ENCODE results near the gene ROM1. TPM values are rescaled to one million over a fixed set of nuclear protein-coding genes. Genes with fewer than 3 reads are reported as not detected.
A peak's percentile ranks its signal among the peaks of the same experiment; 100 is the strongest.

Gene ROM1
- total and polyA plus RNA-seq, 8 donors, result 0.29 to 13.0 (median 4.6) TPM; not detected in 1

DNA sequence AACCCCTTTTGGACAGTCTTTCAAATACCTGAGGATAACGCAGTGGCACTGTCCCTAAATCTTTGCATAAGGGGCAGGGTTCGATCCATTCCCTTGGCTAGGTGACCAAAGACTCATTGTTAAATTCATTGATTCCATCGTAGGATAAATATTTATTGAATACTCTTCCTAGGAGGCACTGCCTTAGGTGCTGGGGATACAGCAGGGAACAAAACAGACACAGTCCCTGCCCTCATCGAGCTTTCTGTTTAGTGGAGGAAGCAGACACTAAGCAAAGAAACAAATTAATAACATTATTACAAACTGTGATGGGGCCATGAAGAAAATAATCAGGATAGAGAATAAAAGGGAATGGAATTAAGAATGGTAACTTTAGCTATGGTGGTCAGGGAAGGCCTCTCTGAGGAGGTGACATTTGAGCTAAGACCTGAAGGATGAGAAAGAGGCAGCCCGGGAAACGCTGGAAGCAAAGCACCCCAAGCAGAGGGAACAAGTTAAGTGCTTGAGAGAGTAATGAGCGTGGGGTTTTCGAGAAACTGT is 8.0 kb downstream of the ROM1 start:
- H3K27ac ChIP-seq, result peak overlapping the region; percentile 71 to 94 (median 93)
- no peak for DNase-seq
- intact Hi-C loops (cut with DNase I; ENCODE audit: low total_unique reads), result no loop called here
- 20 to 23% (median 22%) methylated on average over 8 of the region's 8 CpGs for WGBS, 5 donors
- H3K4me1 ChIP-seq, result peaks cover 17 to 23% (median 20%) of the 10 kb centered on the region in 4 donors
- H3K36me3 ChIP-seq, result peaks cover 12 to 43% (median 31%) of the 10 kb centered on the region in 4 donors
- no peaks in the 10 kb centered on the region for H3K9me3 ChIP-seq
- peak overlapping the region; percentile 68 to 82 (median 76) for H3K4me3 ChIP-seq
- H3K27me3 ChIP-seq, result no peaks in the 10 kb centered on the region
- TF ChIP-seq POLR2A (IDR thresholded peaks at IDR 0.05) (no peak), POLR2AphosphoS5 (IDR thresholded peaks at IDR 0.05) (no peak), EP300 (IDR thresholded peaks at IDR 0.05) (no peak)
- TF ChIP-seq, protein P1, sequence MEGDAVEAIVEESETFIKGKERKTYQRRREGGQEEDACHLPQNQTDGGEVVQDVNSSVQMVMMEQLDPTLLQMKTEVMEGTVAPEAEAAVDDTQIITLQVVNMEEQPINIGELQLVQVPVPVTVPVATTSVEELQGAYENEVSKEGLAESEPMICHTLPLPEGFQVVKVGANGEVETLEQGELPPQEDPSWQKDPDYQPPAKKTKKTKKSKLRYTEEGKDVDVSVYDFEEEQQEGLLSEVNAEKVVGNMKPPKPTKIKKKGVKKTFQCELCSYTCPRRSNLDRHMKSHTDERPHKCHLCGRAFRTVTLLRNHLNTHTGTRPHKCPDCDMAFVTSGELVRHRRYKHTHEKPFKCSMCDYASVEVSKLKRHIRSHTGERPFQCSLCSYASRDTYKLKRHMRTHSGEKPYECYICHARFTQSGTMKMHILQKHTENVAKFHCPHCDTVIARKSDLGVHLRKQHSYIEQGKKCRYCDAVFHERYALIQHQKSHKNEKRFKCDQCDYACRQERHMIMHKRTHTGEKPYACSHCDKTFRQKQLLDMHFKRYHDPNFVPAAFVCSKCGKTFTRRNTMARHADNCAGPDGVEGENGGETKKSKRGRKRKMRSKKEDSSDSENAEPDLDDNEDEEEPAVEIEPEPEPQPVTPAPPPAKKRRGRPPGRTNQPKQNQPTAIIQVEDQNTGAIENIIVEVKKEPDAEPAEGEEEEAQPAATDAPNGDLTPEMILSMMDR (IDR thresholded peaks at IDR 0.05), result no peak

- intact Hi-C loops (cut with DNase I; ENCODE audit: low total_unique reads), result no loop called here
- Histone ChIP-seq H3K9me3 (no peaks in the 10 kb centered on the region), H3K27ac (peak within 1 kb of the TSS; percentile 71 to 94 (median 93)), H3K27me3 (no peaks in the 10 kb centered on the region), H3K4me1 (peaks cover 17 to 23% (median 20%) of the 10 kb centered on the region in 4 donors), H3K36me3 (peaks cover 20 to 43% (median 31%) of the 10 kb centered on the region in 4 donors), H3K4me3 (peak within 1 kb of the TSS; percentile 68 to 82 (median 76))
- WGBS, 5 donors, result 1 to 2% (median 1%) methylated on average over 32 to 77 of the region's 77 CpGs
- peak; percentile 99 for DNase-seq
- TF ChIP-seq EP300 (IDR thresholded peaks at IDR 0.05) (peak; percentile 79), POLR2AphosphoS5 (IDR thresholded peaks at IDR 0.05) (peak; percentile 86 to 98 (median 94)), POLR2A (IDR thresholded peaks at IDR 0.05) (no peak)
- TF ChIP-seq, protein P1 (IDR thresholded peaks at IDR 0.05), result peak in 1 of 7 experiments; percentile 46
These were observed 8.8 kb downstream of the ROM1 start, which contains the start of gene B3GAT3 for GRCh38 chr11:62621567-62622470. B3GAT3 (minus strand) TSS chr11:62621986; CDS start chr11:62621947, 39 bp downstream.

DNA sequence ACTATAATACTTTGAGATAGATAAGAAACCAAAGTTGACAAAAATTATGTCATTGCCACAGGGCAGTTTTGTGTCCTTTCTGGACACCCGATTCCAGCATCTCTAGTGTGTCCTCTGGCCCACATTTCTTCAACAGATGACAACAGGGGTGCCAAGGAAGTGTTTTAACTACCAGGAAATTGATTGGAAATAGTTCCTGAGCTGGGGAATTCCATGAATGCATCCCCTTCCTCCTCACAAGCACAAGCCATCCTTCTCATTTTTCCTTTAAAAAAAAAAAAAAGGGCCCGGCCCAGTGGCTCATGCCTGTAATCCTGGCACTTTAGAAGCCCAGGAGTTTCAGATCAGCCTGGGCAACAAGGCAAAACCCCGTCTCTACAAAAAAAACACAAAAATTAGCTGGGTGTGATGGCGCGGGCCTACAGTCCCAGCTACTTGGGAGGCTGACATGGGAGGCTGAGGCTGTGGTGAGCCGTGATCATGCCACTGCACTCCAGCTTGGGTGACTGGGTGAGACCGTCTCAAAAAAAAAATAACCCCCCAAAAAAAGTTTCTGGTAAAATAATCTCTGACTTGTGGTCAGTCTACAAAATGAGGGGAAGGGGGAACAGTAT is 9.5 kb downstream of the ROM1 start:
- 85 to 91% (median 88%) methylated on average over 7 of the region's 7 CpGs for WGBS, 5 donors
- Histone ChIP-seq H3K9me3 (no peaks in the 10 kb centered on the region), H3K36me3 (peaks cover 27 to 43% (median 31%) of the 10 kb centered on the region in 4 donors), H3K27me3 (no peaks in the 10 kb centered on the region), H3K4me1 (peaks cover 17 to 23% (median 20%) of the 10 kb centered on the region in 4 donors), H3K27ac (peak overlapping the region; percentile 71 to 94 (median 93)), H3K4me3 (peak overlapping the region; percentile 68 to 82 (median 76))
- TF ChIP-seq EP300 (IDR thresholded peaks at IDR 0.05), result no peak
- no peak for TF ChIP-seq POLR2A (IDR thresholded peaks at IDR 0.05)
- TF ChIP-seq POLR2AphosphoS5 (IDR thresholded peaks at IDR 0.05), result no peak
- TF ChIP-seq, protein P1 (IDR thresholded peaks at IDR 0.05), result no peak
- no peak for DNase-seq
- intact Hi-C loops (cut with DNase I; ENCODE audit: low total_unique reads), result no loop called here

DNA sequence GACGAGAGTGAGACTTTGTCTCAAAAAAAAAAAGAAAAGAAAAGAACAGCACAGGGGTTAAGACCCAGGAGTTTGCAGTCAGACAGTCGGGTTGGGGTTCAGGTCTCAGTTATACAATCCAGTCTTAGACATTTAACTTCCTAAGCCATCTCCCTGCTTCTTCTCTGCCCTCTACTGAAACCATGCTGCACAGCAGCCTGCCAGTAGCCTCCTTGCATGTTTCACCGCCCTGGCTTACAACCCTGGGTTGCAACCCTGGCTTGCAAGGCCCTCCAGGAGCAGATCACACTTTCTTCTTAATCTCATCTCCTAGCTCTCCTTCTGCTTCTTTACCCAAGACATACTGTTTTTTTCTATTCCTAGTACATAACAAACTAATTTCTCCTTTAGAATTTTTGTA is 14.7 kb downstream of the ROM1 start:
- H3K27ac ChIP-seq, result no peak overlapping the region
- intact Hi-C loops (cut with DNase I; ENCODE audit: low total_unique reads), result no loop called here
- H3K36me3 ChIP-seq, result peaks cover 76 to 84% (median 81%) of the 10 kb centered on the region in 4 donors
- H3K9me3 ChIP-seq, result no peaks in the 10 kb centered on the region
- no peak overlapping the region for H3K4me3 ChIP-seq
- DNase-seq, result no peak
- H3K27me3 ChIP-seq, result no peaks in the 10 kb centered on the region
- WGBS, 5 donors, result 77 to 94% (median 83%) methylated on average over 3 of the region's 3 CpGs
- TF ChIP-seq POLR2A (IDR thresholded peaks at IDR 0.05) (no peak), EP300 (IDR thresholded peaks at IDR 0.05) (no peak), POLR2AphosphoS5 (IDR thresholded peaks at IDR 0.05) (no peak)
- TF ChIP-seq, protein P1 (IDR thresholded peaks at IDR 0.05), result no peak
- H3K4me1 ChIP-seq, result peaks cover under 1 to 7% (median 3%) of the 10 kb centered on the region in 4 donors

Measured in stomach (tissue), 9 donors.